HG03520 (cell line): ENCODE measurements around the gene P2RY6.

Source experiments
- ATAC-seq: cut with Tn5 transposase; IDR thresholded peaks from one replicate; pipeline ENCODE4 v1.9.1; 2021; ENCODE audit warnings: mild to moderate bottlenecking, moderate library complexity; ENCODE audit not compliant: unreplicated experiment

P2RY6 gene

GRCh38 chr11:73236854-73237253 lies 35.3 kb upstream of the P2RY6 start:
- no peak for ATAC-seq

GRCh38 chr11:73237471-73238290 lies 34.5 kb upstream of the P2RY6 start:
- no peak for ATAC-seq

GRCh38 chr11:73239111-73239521 lies 33.0 kb upstream of the P2RY6 start:
- no peak for ATAC-seq

DNA sequence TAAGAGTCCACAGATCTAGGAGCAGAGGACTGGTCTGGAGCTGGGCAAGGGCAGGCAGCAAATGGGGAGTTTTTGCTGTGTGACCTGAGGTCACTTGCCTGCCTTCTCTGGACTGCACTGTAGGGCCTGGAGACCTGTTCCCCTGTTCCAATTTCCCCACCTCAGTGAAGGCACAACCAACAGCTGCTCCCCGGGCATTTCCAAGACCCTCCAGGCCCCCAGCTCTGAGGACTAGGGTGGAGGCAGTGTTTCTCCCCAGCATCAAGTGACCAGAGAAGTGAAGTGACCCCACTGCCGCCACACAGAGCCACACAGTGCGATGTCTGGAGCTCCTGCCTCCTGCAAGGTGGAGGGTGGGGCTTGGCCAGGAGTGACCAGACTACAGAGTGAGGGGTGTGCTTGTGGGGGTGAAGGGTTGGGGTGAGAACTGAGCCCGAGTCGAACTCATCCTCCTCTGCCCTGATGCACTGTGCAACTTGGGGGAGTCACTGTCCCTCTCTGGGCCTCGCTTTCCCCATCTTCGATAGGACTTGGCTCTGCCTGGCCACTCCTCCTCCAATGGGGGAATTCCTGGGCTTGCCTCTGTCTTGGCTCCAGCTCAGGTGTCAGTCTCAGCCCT lies 32.5 kb upstream of the P2RY6 start:
- ATAC-seq: no peak

- ATAC-seq: no peak
Observed at GRCh38 chr11:73240190-73240781, 31.9 kb upstream of the P2RY6 start.

DNA sequence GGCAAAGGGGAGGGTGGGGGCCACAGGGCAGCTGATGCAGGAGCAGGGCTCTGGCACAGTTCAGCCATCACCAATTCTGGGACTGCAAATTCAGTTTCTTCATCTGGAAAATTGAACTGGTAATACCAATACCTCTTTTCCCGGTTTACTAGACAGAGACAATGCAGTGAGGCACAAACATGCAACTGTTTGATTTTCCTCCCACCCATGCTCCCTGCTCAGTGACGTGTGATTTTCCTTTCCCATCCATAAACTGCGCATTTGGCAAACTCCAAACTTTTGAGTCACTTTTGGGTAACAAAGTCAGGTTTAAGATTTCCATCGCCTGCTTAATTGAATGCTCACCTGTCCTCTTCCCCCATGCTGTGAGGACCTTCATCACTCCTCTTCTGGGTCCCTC lies 30.8 kb upstream of the P2RY6 start:
- no peak for ATAC-seq

DNA sequence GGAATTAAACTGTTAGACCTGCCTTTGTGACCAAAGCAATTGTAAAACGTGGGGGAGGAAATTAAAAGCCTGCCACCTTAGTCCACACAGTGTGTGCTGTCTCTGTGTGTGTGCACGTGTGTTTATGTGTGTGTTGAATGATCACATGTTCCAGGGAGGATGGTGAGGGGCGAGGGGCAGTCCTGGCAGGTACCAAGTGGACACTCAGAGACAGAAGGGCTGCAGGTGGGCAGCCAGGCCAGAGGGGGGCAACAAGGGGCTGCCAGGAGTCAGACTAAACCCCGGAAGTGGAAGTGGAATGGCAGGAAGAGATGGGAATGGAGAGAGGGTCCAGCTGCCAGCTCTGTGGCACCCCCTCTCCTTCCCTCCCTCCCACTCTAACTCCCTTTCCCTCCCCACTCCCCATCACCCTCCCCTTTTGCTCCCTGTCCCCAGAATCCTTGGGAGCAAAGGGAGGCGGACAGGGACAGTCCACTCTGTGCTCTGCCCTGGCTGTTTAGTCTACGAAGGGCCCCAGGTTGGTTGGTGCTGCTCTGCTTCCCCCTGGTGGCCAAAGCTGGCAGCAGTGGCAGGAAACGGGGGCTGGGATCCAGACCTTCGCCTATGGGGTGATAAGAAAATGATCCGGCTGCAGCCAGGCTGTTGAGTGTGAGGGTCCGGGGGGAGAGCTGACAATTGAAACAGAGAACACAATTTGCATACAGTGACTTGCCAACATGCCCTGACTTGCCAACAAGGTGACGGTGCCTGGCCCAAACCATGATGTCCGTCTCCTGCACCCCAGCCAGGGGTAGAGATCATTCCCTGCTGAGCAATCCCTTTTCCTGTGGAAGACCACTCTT lies 29.7 kb upstream of the P2RY6 start:
- no peak for ATAC-seq

DNA sequence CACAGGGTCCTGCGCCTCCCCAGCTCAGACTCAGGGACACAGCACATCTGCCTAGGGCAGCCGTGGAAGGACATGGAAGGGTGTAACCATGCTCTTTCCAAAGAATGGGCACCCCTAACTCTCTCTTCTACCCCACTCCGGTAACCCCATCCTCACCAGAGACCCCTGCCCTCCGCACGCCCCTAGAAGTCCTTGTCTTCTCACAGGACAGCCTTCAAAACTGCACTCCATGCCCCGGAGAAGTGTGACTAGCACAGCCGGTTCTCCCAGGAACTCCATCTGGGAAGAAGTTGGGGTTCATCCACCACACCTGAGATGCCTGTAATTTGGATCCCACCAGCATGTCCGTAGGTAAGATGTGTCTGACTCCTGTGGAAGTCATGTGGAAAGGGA lies 29.0 kb upstream of the P2RY6 start:
- ATAC-seq: no peak

DNA sequence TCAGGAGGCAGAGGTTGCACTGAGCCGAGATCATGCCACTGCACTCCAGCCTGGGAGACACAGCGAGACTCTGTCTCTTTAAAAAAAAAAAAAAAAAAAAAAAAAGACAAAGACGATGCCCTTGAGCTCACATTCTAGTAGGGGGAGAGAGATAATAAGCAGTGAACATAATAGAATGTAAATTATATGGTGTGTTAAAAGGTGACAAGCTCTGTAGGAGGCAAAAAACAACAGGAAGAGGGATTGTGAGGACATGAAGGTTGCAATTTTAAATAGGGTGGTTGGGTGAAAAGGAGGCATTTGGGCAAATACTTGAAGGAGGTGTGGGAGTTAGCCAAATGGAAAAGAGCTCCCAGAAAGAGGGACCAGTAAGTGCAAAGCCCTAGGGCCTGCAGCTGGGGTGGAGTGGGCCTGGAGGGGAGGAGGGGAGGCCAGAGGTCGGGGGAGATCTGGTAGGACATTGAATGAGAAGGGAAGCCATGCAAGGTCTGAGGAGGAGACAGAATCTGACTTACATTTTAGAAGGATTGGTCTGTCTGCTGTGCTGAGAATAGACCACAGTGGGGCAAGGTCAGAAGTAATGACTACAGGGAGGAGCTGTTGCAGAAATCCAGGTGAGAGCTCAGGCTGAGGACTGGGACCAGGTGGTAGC lies 27.4 kb upstream of the P2RY6 start:
- no peak for ATAC-seq

DNA sequence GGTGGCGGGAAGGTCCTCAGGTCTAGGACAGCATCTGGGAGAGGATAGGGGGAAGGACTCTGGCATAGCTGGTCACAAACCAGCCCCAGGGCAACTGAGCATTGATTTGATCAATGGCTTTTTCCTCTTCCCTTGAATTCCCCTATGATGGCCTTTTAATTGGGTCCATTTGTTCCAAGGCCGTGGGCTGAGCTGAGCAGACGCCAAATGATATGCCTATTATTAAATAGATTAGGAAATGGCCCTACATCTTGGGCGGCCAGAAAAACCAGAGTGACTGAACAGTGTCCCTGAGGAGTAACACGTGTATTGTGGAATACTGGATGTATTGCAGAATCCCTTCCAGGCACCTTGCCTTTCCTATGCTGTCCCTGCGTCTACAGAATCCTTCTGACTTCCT lies 26.7 kb upstream of the P2RY6 start:
- no peak for ATAC-seq

DNA sequence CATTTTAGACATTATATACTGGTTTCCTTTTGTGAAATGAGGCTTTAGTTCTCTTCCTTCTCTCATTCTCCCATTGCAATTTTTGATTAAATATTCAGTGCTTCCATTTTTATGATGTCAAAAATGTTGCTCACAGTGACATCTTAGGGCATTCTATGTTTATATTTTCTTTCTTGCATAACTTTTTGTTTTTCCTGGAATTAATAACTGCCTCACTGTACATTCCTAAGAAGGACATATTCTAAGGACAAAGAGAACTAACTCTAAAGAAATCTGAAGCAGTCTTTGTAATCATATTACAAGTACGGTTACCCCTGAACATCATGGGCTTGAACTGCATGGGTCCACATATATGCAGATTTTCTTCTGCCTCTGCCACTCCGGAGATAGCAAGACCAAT lies 25.8 kb upstream of the P2RY6 start:
- no peak for ATAC-seq

GRCh38 chr11:73248526-73249185 lies 23.5 kb upstream of the P2RY6 start:
- no peak for ATAC-seq

- ATAC-seq: no peak
Observed at GRCh38 chr11:73249304-73249703, 22.8 kb upstream of the P2RY6 start.

- no peak for ATAC-seq
Observed at GRCh38 chr11:73249853-73250783, 22.0 kb upstream of the P2RY6 start.

DNA sequence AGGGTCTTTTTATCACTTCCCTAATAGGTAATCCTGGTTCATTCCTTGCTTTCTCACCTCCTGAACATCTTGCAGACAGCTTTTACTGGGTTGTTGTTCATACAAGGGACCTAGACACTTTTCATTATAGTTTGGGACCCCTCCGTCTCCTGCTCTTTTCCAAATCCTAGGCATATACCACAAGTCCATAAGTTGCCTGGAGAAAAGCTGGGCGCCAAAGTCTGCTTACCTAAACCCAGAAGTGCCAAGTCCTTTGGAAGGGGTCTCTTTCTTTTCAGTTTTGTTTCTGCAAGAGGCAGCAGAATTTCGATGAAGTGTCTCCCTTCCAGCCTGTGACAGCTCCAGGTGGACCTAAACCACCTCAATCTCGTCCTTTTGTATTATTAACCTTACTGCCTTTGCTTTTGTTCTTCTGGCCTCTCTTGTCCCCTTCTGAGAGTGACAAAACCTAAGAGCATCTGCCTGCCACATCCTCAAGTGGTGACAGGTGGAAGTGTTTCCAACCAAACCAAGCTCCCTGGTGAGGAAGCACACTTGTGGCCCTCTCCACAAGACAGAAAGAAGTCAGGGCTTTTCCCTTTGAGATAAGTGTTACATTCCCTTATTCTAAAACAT lies 19.5 kb upstream of the P2RY6 start:
- no peak for ATAC-seq

GRCh38 chr11:73257342-73258103 lies 14.6 kb upstream of the P2RY6 start:
- no peak for ATAC-seq

GRCh38 chr11:73258104-73259035 lies 13.8 kb upstream of the P2RY6 start:
- no peak for ATAC-seq
